Measurements from ENCODE around the gene RAP1GAP. TPM values are rescaled to one million over a fixed set of nuclear protein-coding genes. Genes with fewer than 3 reads are reported as not detected.

RAP1GAP gene
- total and polyA plus RNA-seq, 2 of the 13 experiments (the other 11 are each of a cell fraction or from before 2014, with no cell fraction given) = 11.9 to 37.5 TPM

- H3K4me2 ChIP-seq (ENCODE audit: low read depth, low read length) = no peak overlapping the region
- in situ Hi-C loops (cut with HindIII; ENCODE audit: extremely low pct_ligation_motif_present, low pct_unique_long_range_greater_than_20kb) = loop anchor here (5.0 kb wide), 1 partner anchor 53 kb away; no protein-coding TSS in a partner anchor
- H3K9ac ChIP-seq (ENCODE audit: insufficient read depth, low read depth, low read length) = no peak overlapping the region
- H3K4me3 ChIP-seq (replicated peaks in 1 of 3; ENCODE audit: insufficient read depth in 1 of 3, low read depth in 2 of 3, low read length in 3 of 3) = no peak overlapping the region
- 18% methylated on average over 8 of the region's 8 CpGs for WGBS (ENCODE audit: low lambda C conversion rate)
- no peak for TF ChIP-seq HHEX (CRISPR knock-in tag; IDR thresholded peaks at IDR 0.05)
- no peak for TF ChIP-seq ZNF235 (CRISPR knock-in tag; IDR thresholded peaks at IDR 0.05; ENCODE audit: borderline replicate concordance)
- no peak for TF ChIP-seq PBX3 (CRISPR knock-in tag; IDR thresholded peaks at IDR 0.05; ENCODE audit: borderline replicate concordance)
- TF ChIP-seq MZF1 (CRISPR knock-in tag; IDR thresholded peaks at IDR 0.05; ENCODE audit: borderline replicate concordance) = no peak
- no peak for TF ChIP-seq JUNB (CRISPR knock-in tag; IDR thresholded peaks at IDR 0.05; ENCODE audit: borderline replicate concordance)
- no peak for TF ChIP-seq ETV5 (CRISPR knock-in tag; IDR thresholded peaks at IDR 0.05; ENCODE audit: borderline replicate concordance)
- TF ChIP-seq NR2F1 (CRISPR knock-in tag; IDR thresholded peaks at IDR 0.05) = no peak
- no peak for TF ChIP-seq ZNF879 (CRISPR knock-in tag; IDR thresholded peaks at IDR 0.05)
- no peak for TF ChIP-seq YEATS2 (CRISPR knock-in tag; IDR thresholded peaks at IDR 0.05; ENCODE audit: borderline replicate concordance)
- no peak for TF ChIP-seq ZNF503 (CRISPR knock-in tag; IDR thresholded peaks at IDR 0.05)
- no peak for TF ChIP-seq ZNF570 (CRISPR knock-in tag; IDR thresholded peaks at IDR 0.05; ENCODE audit: borderline replicate concordance)
- no peak for TF ChIP-seq HOXA9 (CRISPR knock-in tag; IDR thresholded peaks at IDR 0.05; ENCODE audit: borderline replicate concordance)
- no peak for TF ChIP-seq ZNF773 (CRISPR knock-in tag; IDR thresholded peaks at IDR 0.05; ENCODE audit: borderline replicate concordance)
- TF ChIP-seq PAWR (CRISPR knock-in tag; IDR thresholded peaks at IDR 0.05; ENCODE audit: borderline replicate concordance) = no peak
- no TSS peak for BruUV-seq (replicated peaks)
- H3K27ac ChIP-seq (ENCODE audit: extremely low read length, insufficient read depth, low read length) = no peak overlapping the region
- CTCF ChIA-PET (ENCODE audit: low intra/inter-chr PET ratio, low total read pairs) = no interaction called here
- no peak for ATAC-seq
- intact Hi-C loops (cut with micrococcal nuclease; ENCODE audit: unreplicated experiment) = no loop called here
- no peaks in the 10 kb centered on the region for H3K9me3 ChIP-seq (ENCODE audit: low read length)
- H3K36me3 ChIP-seq (replicated peaks in 1 of 2; ENCODE audit: control insufficient read depth in 1 of 2, insufficient read depth in 2 of 2, low read length in 2 of 2) = no peaks in the 10 kb centered on the region
- H3K4me1 ChIP-seq (ENCODE audit: insufficient read depth, low read length) = peaks cover 21% of the 10 kb centered on the region
- no peak overlapping the region for H2AFZ ChIP-seq (ENCODE audit: low read length)
- no peak for DNase-seq (ENCODE audit: low spot score)
- peaks cover 8 to 71% of the 10 kb centered on the region in 2 experiments for H3K27me3 ChIP-seq (ENCODE audit: control insufficient read depth in 1 of 2, insufficient read depth in 2 of 2, low read length in 2 of 2)
- H4K20me1 ChIP-seq (ENCODE audit: insufficient read depth, low read length) = no peaks in the 10 kb centered on the region
- POLR2A ChIA-PET = no interaction called here
- no peak for FAIRE-seq
- no peaks in the 10 kb centered on the region for H3K79me2 ChIP-seq (ENCODE audit: insufficient read depth, low read length)
Observed at GRCh38 chr1:21565285-21565684, 103.9 kb downstream of the RAP1GAP start.

All from HepG2 (cell line).